HepG2 (cell line): Measurements from ENCODE around the gene INO80E. TPM values are rescaled to one million over a fixed set of nuclear protein-coding genes. Genes with fewer than 3 reads are reported as not detected.
A peak's percentile ranks its signal among the peaks of the same experiment; 100 is the strongest.

Experiments
- FLYWCH1 ChIP-seq: sonication (generic); formaldehyde crosslinking; IDR thresholded peaks from 2 replicates; pipeline ENCODE4 v1.8.1; 2023; ENCODE audit warnings: mild to moderate bottlenecking, missing genetic modification reagents
- HDAC6 ChIP-seq: fragments of 200-600 bp; sonication (generic); IDR thresholded peaks from 2 replicates; pipeline ENCODE4 v1.7.0; 2017; ENCODE audit warnings: mild to moderate bottlenecking, antibody characterized with exemption, low read length, low read depth
- NCOA1 ChIP-seq: sonication (generic); formaldehyde crosslinking; IDR thresholded peaks from 2 replicates; pipeline ENCODE4 v1.9.0; 2021; ENCODE audit warnings: missing genetic modification reagents
- NR2F6 ChIP-seq, 2 experiments: IDR thresholded peaks; 2 replicates each; pipeline ENCODE4 v1.6.1; 2016; ENCODE audit warnings: antibody characterized with exemption in 1 of 2, mild to moderate bottlenecking in 1 of 2
- SRY ChIP-seq: sonication (generic); formaldehyde crosslinking; IDR thresholded peaks from 2 replicates; pipeline ENCODE4 v1.8.0; 2022; ENCODE audit warnings: mild to moderate bottlenecking, missing genetic modification reagents
- ZNF230 ChIP-seq: sonication (generic); formaldehyde crosslinking; IDR thresholded peaks from 2 replicates; pipeline ENCODE4 v1.4.0; 2020; ENCODE audit warnings: mild to moderate bottlenecking, missing genetic modification reagents
- ZNF773 ChIP-seq: sonication (generic); formaldehyde crosslinking; IDR thresholded peaks from 2 replicates; pipeline ENCODE4 v1.4.0; 2020; ENCODE audit warnings: missing genetic modification reagents, borderline replicate concordance
- ZNF790 ChIP-seq: sonication (generic); formaldehyde crosslinking; IDR thresholded peaks from 2 replicates; pipeline ENCODE4 v1.8.0; 2022; ENCODE audit warnings: missing genetic modification reagents, mild to moderate bottlenecking, borderline replicate concordance
- polyA plus RNA-seq, 8 experiments: library from polyadenylated mRNA; depleted of rRNA in 3 of 8; stranded (reverse) in 7 of 8; unstranded in 1 of 8; fragments of >200 nt; fragmentation: Illumina TruSeq in 4 of 8; extraction: Trizol in 4 of 8; gene quantifications; 2 replicates each; pipeline versions ENCODE4 v1.2.1 to v1.2.3, GENCODE V29; 2011 to 2016; ENCODE audit warnings: low read depth in 4 of 8, missing spikeins in 1 of 8, mixed read lengths in 1 of 8; ENCODE audit not compliant: insufficient read depth in 1 of 8
- total RNA-seq, 5 experiments: library from RNA; depleted of rRNA; stranded (reverse); fragments of >200 nt; fragmentation: Illumina TruSeq; extraction: Trizol; gene quantifications; 2 replicates each; pipeline ENCODE4 v1.2.3, GENCODE V29; 2016; ENCODE audit warnings: low read depth in 1 of 5
- TF ChIP-seq, protein P1 (sequence below): sonication (generic); formaldehyde crosslinking; IDR thresholded peaks from 2 replicates; pipeline ENCODE4 v1.8.1; 2023; ENCODE audit warnings: mild to moderate bottlenecking, missing genetic modification reagents
- TF ChIP-seq, protein P2 (sequence below): sonication (generic); formaldehyde crosslinking; IDR thresholded peaks from 2 replicates; pipeline ENCODE4 v1.5.1; 2020; ENCODE audit warnings: mild to moderate bottlenecking, missing genetic modification reagents, borderline replicate concordance
- TF ChIP-seq, protein P3 (sequence below): sonication (generic); formaldehyde crosslinking; IDR thresholded peaks from 2 replicates; pipeline ENCODE4 v1.4.0; 2020; ENCODE audit warnings: mild to moderate bottlenecking, missing genetic modification reagents
- TF ChIP-seq, protein P4 (sequence below): sonication (generic); formaldehyde crosslinking; conservative IDR thresholded peaks from 2 replicates; pipeline ENCODE4 v1.8.1; 2023; ENCODE audit warnings: missing genetic modification reagents
- TF ChIP-seq, protein P5 (sequence below), 2 experiments: sonication (generic) in 1 of 2; formaldehyde crosslinking in 1 of 2; IDR thresholded peaks; 2 replicates each; pipeline versions ENCODE4 v1.4.0 to v1.6.1; 2016 to 2020; ENCODE audit warnings: borderline replicate concordance in 1 of 2, low read depth in 1 of 2, mild to moderate bottlenecking in 1 of 2, missing genetic modification reagents in 1 of 2

INO80E gene
- total and polyA plus RNA-seq, 2 of the 13 experiments (the other 11 are each of a cell fraction or from before 2014, with no cell fraction given), result 25.8 to 45.6 TPM

DNA sequence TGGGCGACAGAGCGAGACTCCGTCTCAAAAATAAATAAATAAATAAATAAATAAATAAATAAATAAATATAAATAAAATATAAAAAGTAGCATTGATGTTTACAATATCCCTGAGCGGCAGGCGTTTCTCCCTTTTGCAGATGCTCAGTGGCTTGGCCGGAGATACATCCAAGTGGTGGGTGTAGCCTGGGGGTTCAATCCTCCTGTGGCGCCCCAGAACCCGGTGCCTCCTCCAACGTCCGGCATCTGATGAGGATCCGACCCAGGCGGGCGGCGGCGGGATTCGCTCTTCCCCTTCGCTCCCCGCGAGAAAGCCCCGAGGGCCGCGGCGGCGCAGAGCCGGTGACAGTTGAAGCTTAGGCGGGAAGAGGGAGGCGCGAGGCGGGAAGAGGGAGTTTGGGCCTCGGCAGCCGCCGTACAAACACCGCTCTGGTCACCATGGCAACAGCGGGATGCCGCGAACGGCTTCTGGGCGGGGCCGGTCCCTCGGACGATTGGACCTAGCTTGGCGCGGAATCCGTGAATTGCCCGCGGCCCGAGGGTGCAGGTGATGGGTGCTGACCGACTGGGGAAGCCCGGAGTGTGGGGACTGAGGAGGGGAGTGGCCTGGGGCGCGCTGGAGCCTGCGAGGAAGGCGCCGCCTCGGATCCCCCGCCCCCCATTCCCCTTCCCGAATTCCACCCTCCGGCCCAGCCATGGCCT is 56.8 kb downstream of the INO80E start (continued):
- TF ChIP-seq ZNF773 (CRISPR knock-in tag), result peak; percentile 67; the same call in 1 of the 2 replicates
- TF ChIP-seq, protein P1, sequence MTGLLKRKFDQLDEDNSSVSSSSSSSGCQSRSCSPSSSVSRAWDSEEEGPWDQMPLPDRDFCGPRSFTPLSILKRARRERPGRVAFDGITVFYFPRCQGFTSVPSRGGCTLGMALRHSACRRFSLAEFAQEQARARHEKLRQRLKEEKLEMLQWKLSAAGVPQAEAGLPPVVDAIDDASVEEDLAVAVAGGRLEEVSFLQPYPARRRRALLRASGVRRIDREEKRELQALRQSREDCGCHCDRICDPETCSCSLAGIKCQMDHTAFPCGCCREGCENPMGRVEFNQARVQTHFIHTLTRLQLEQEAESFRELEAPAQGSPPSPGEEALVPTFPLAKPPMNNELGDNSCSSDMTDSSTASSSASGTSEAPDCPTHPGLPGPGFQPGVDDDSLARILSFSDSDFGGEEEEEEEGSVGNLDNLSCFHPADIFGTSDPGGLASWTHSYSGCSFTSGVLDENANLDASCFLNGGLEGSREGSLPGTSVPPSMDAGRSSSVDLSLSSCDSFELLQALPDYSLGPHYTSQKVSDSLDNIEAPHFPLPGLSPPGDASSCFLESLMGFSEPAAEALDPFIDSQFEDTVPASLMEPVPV (CRISPR knock-in tag), result peak; percentile 98
- TF ChIP-seq ZNF230 (CRISPR knock-in tag), result peak; percentile 94
- TF ChIP-seq, protein P2, sequence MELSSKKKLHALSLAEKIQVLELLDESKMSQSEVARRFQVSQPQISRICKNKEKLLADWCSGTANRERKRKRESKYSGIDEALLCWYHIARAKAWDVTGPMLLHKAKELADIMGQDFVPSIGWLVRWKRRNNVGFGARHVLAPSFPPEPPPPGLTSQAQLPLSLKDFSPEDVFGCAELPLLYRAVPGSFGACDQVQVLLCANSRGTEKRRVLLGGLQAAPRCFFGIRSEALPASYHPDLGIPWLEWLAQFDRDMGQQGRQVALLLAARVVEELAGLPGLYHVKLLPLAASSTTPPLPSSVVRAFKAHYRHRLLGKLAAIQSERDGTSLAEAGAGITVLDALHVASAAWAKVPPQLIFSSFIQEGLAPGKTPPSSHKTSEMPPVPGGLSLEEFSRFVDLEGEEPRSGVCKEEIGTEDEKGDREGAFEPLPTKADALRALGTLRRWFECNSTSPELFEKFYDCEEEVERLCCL, result no peak
- no peak for TF ChIP-seq HDAC6
- TF ChIP-seq NCOA1 (CRISPR knock-in tag), result peak; percentile 93
- TF ChIP-seq FLYWCH1 (CRISPR knock-in tag), result peak; percentile 93
- peak; percentile 86; the same call in 1 of the 2 replicates for TF ChIP-seq SRY (CRISPR knock-in tag)
- peak; percentile 86; the same call in 1 of the 2 replicates for TF ChIP-seq ZNF790
- TF ChIP-seq NR2F6 (IDR thresholded peaks at IDR 0.05), result no peak
- TF ChIP-seq NR2F6 (CRISPR knock-in tag; IDR thresholded peaks at IDR 0.05), result peak; percentile 74
- TF ChIP-seq, protein P3, sequence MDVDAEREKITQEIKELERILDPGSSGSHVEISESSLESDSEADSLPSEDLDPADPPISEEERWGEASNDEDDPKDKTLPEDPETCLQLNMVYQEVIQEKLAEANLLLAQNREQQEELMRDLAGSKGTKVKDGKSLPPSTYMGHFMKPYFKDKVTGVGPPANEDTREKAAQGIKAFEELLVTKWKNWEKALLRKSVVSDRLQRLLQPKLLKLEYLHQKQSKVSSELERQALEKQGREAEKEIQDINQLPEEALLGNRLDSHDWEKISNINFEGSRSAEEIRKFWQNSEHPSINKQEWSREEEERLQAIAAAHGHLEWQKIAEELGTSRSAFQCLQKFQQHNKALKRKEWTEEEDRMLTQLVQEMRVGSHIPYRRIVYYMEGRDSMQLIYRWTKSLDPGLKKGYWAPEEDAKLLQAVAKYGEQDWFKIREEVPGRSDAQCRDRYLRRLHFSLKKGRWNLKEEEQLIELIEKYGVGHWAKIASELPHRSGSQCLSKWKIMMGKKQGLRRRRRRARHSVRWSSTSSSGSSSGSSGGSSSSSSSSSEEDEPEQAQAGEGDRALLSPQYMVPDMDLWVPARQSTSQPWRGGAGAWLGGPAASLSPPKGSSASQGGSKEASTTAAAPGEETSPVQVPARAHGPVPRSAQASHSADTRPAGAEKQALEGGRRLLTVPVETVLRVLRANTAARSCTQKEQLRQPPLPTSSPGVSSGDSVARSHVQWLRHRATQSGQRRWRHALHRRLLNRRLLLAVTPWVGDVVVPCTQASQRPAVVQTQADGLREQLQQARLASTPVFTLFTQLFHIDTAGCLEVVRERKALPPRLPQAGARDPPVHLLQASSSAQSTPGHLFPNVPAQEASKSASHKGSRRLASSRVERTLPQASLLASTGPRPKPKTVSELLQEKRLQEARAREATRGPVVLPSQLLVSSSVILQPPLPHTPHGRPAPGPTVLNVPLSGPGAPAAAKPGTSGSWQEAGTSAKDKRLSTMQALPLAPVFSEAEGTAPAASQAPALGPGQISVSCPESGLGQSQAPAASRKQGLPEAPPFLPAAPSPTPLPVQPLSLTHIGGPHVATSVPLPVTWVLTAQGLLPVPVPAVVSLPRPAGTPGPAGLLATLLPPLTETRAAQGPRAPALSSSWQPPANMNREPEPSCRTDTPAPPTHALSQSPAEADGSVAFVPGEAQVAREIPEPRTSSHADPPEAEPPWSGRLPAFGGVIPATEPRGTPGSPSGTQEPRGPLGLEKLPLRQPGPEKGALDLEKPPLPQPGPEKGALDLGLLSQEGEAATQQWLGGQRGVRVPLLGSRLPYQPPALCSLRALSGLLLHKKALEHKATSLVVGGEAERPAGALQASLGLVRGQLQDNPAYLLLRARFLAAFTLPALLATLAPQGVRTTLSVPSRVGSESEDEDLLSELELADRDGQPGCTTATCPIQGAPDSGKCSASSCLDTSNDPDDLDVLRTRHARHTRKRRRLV, result no peak
- TF ChIP-seq, protein P4, sequence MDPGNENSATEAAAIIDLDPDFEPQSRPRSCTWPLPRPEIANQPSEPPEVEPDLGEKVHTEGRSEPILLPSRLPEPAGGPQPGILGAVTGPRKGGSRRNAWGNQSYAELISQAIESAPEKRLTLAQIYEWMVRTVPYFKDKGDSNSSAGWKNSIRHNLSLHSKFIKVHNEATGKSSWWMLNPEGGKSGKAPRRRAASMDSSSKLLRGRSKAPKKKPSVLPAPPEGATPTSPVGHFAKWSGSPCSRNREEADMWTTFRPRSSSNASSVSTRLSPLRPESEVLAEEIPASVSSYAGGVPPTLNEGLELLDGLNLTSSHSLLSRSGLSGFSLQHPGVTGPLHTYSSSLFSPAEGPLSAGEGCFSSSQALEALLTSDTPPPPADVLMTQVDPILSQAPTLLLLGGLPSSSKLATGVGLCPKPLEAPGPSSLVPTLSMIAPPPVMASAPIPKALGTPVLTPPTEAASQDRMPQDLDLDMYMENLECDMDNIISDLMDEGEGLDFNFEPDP, result peak; percentile 94; the same call in 1 of the 2 replicates
- TF ChIP-seq, protein P5, sequence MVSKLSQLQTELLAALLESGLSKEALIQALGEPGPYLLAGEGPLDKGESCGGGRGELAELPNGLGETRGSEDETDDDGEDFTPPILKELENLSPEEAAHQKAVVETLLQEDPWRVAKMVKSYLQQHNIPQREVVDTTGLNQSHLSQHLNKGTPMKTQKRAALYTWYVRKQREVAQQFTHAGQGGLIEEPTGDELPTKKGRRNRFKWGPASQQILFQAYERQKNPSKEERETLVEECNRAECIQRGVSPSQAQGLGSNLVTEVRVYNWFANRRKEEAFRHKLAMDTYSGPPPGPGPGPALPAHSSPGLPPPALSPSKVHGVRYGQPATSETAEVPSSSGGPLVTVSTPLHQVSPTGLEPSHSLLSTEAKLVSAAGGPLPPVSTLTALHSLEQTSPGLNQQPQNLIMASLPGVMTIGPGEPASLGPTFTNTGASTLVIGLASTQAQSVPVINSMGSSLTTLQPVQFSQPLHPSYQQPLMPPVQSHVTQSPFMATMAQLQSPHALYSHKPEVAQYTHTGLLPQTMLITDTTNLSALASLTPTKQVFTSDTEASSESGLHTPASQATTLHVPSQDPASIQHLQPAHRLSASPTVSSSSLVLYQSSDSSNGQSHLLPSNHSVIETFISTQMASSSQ (IDR thresholded peaks at IDR 0.05; ENCODE audit: low read depth), result no peak
- TF ChIP-seq, protein P5 (CRISPR knock-in tag; IDR thresholded peaks at IDR 0.05; ENCODE audit: borderline replicate concordance), result peak; percentile 77; the same call in 1 of the 2 replicates
